ENCODE measurements around the gene MPPE1.

GRCh38 chr18:11883153-11883552 lies 25.0 kb downstream of the MPPE1 start:
- TF ChIP-seq CTCF (conservative IDR thresholded peaks at IDR 0.05; ENCODE audit: low read length) (no peak), EZH2phosphoT487 (IDR thresholded peaks at IDR 0.05; ENCODE audit: borderline replicate concordance, low read depth, low read length) (no peak)

All from OCI-LY7 (cell line).